ENCODE data around the gene ADGRD2.

The ADGRD2 gene

GRCh38 chr9:124442826-124443225, 7.4 kb upstream of the ADGRD2 start:
- ATAC-seq (replicated peaks) = no peak
- Mint-ChIP-seq H3K27ac (no peak overlapping the region), H3K4me3 (no peak overlapping the region), H3K36me3 (ENCODE audit: insufficient read depth) (no peaks in the 10 kb centered on the region), H3K9me3 (no peaks in the 10 kb centered on the region), H3K4me1 (ENCODE audit: low read depth in 2 of 2) (no peaks in the 10 kb centered on the region), H3K27me3 (peaks cover 30 to 82% of the 10 kb centered on the region in 2 donors)
- no peak for DNase-seq

- DNase-seq (no peak), ATAC-seq (replicated peaks) (no peak)
- Mint-ChIP-seq H3K27me3 (peaks cover 30 to 82% of the 10 kb centered on the region in 2 donors), H3K4me1 (ENCODE audit: low read depth in 2 of 2) (no peaks in the 10 kb centered on the region), H3K4me3 (no peak overlapping the region), H3K9me3 (no peaks in the 10 kb centered on the region), H3K36me3 (ENCODE audit: insufficient read depth) (no peaks in the 10 kb centered on the region), H3K27ac (no peak overlapping the region)
Observed at GRCh38 chr9:124443625-124444024, 6.6 kb upstream of the ADGRD2 start.

- no peaks in the 10 kb centered on the region for H3K9me3 Mint-ChIP-seq
- H3K4me3 Mint-ChIP-seq = no peak overlapping the region
- H3K27me3 Mint-ChIP-seq = peaks cover 30 to 82% of the 10 kb centered on the region in 2 donors
- DNase-seq = no peak
- H3K27ac Mint-ChIP-seq = no peak overlapping the region
- no peaks in the 10 kb centered on the region for H3K4me1 Mint-ChIP-seq (ENCODE audit: low read depth in 2 of 2)
- ATAC-seq (replicated peaks) = no peak
- no peaks in the 10 kb centered on the region for H3K36me3 Mint-ChIP-seq (ENCODE audit: insufficient read depth)
Observed at GRCh38 chr9:124444166-124444565, 6.1 kb upstream of the ADGRD2 start.

- Mint-ChIP-seq H3K4me3 (no peak overlapping the region), H3K9me3 (no peaks in the 10 kb centered on the region), H3K27ac (no peak overlapping the region), H3K36me3 (ENCODE audit: insufficient read depth) (no peaks in the 10 kb centered on the region), H3K27me3 (peaks cover 36 to 82% of the 10 kb centered on the region in 2 donors), H3K4me1 (ENCODE audit: low read depth in 2 of 2) (peaks cover 0 to 4% of the 10 kb centered on the region in 2 donors)
- ATAC-seq (replicated peaks) (no peak), DNase-seq (no peak)
Observed at GRCh38 chr9:124447297-124447661, 3.0 kb upstream of the ADGRD2 start.

- H3K4me1 Mint-ChIP-seq (ENCODE audit: low read depth in 2 of 2) = peaks cover 0 to 4% of the 10 kb centered on the region in 2 donors
- H3K9me3 Mint-ChIP-seq = no peaks in the 10 kb centered on the region
- DNase-seq = no peak
- ATAC-seq (replicated peaks) = no peak
- no peak overlapping the region for H3K4me3 Mint-ChIP-seq
- no peaks in the 10 kb centered on the region for H3K36me3 Mint-ChIP-seq (ENCODE audit: insufficient read depth)
- peaks cover 39 to 88% of the 10 kb centered on the region in 2 donors for H3K27me3 Mint-ChIP-seq
- H3K27ac Mint-ChIP-seq = no peak overlapping the region
Observed at GRCh38 chr9:124448019-124448418, 2.2 kb upstream of the ADGRD2 start.

GRCh38 chr9:124449381-124450151, 685 bp upstream of the ADGRD2 start:
- Mint-ChIP-seq H3K27ac (no peak overlapping the region), H3K4me1 (ENCODE audit: low read depth in 2 of 2) (peaks cover 0 to 4% of the 10 kb centered on the region in 2 donors), H3K4me3 (no peak overlapping the region), H3K36me3 (ENCODE audit: insufficient read depth) (no peaks in the 10 kb centered on the region), H3K27me3 (peaks cover 35 to 77% of the 10 kb centered on the region in 2 donors), H3K9me3 (no peaks in the 10 kb centered on the region)
- DNase-seq (no peak), ATAC-seq (replicated peaks) (no peak)

GRCh38 chr9:124450931-124451661, 845 bp downstream of the ADGRD2 start:
- DNase-seq (no peak), ATAC-seq (replicated peaks) (no peak)
- Mint-ChIP-seq H3K4me1 (ENCODE audit: low read depth in 2 of 2) (peaks cover 0 to 4% of the 10 kb centered on the region in 2 donors), H3K27ac (no peak overlapping the region), H3K9me3 (no peaks in the 10 kb centered on the region), H3K36me3 (ENCODE audit: insufficient read depth) (no peaks in the 10 kb centered on the region), H3K27me3 (peaks cover 35 to 67% of the 10 kb centered on the region in 2 donors), H3K4me3 (no peak overlapping the region)

- no peak for ATAC-seq (replicated peaks)
- H3K36me3 Mint-ChIP-seq (ENCODE audit: insufficient read depth) = no peaks in the 10 kb centered on the region
- peaks cover 30 to 55% of the 10 kb centered on the region in 2 donors for H3K27me3 Mint-ChIP-seq
- DNase-seq = no peak
- no peak overlapping the region for H3K27ac Mint-ChIP-seq
- peaks cover 0 to 4% of the 10 kb centered on the region in 2 donors for H3K4me1 Mint-ChIP-seq (ENCODE audit: low read depth in 2 of 2)
- no peak overlapping the region for H3K4me3 Mint-ChIP-seq
- H3K9me3 Mint-ChIP-seq = no peaks in the 10 kb centered on the region
Observed at GRCh38 chr9:124452326-124452725, 2.1 kb downstream of the ADGRD2 start.

- no peak for DNase-seq
- Mint-ChIP-seq H3K27ac (no peak overlapping the region), H3K9me3 (no peaks in the 10 kb centered on the region), H3K36me3 (ENCODE audit: insufficient read depth) (no peaks in the 10 kb centered on the region), H3K4me3 (no peak overlapping the region), H3K4me1 (ENCODE audit: low read depth in 2 of 2) (peaks cover 0 to 4% of the 10 kb centered on the region in 2 donors), H3K27me3 (peaks cover 29 to 48% of the 10 kb centered on the region in 2 donors)
- ATAC-seq (replicated peaks) = no peak
Observed at GRCh38 chr9:124452841-124453585, 2.8 kb downstream of the ADGRD2 start.

- ATAC-seq (replicated peaks) (no peak), DNase-seq (no peak)
- no peaks in the 10 kb centered on the region for H3K36me3 Mint-ChIP-seq (ENCODE audit: insufficient read depth)
- no peak overlapping the region for H3K4me3 Mint-ChIP-seq
- H3K27me3 Mint-ChIP-seq = peaks cover 29 to 42% of the 10 kb centered on the region in 2 donors
- peaks cover 0 to 4% of the 10 kb centered on the region in 2 donors for H3K4me1 Mint-ChIP-seq (ENCODE audit: low read depth in 2 of 2)
- no peak overlapping the region for H3K27ac Mint-ChIP-seq
- H3K9me3 Mint-ChIP-seq = no peaks in the 10 kb centered on the region
Observed at GRCh38 chr9:124453586-124454191, 3.4 kb downstream of the ADGRD2 start.

- peaks cover 27 to 35% of the 10 kb centered on the region in 2 donors for H3K27me3 Mint-ChIP-seq
- no peaks in the 10 kb centered on the region for H3K9me3 Mint-ChIP-seq
- ATAC-seq (replicated peaks) = no peak
- no peak for DNase-seq
- H3K36me3 Mint-ChIP-seq (ENCODE audit: insufficient read depth) = no peaks in the 10 kb centered on the region
- H3K4me3 Mint-ChIP-seq = no peak overlapping the region
- peaks cover 0 to 4% of the 10 kb centered on the region in 2 donors for H3K4me1 Mint-ChIP-seq (ENCODE audit: low read depth in 2 of 2)
- H3K27ac Mint-ChIP-seq = no peak overlapping the region
Observed at GRCh38 chr9:124454296-124454695, 4.0 kb downstream of the ADGRD2 start.

GRCh38 chr9:124454791-124455443, 4.7 kb downstream of the ADGRD2 start:
- Mint-ChIP-seq H3K4me3 (no peak overlapping the region), H3K27ac (no peak overlapping the region), H3K36me3 (ENCODE audit: insufficient read depth) (no peaks in the 10 kb centered on the region), H3K9me3 (no peaks in the 10 kb centered on the region), H3K4me1 (ENCODE audit: low read depth in 2 of 2) (peaks cover 0 to 4% of the 10 kb centered on the region in 2 donors), H3K27me3 (peaks cover 21 to 29% of the 10 kb centered on the region in 2 donors)
- DNase-seq = no peak
- no peak for ATAC-seq (replicated peaks)

GRCh38 chr9:124455820-124456219, 5.6 kb downstream of the ADGRD2 start:
- Mint-ChIP-seq H3K4me3 (no peak overlapping the region), H3K36me3 (ENCODE audit: insufficient read depth) (no peaks in the 10 kb centered on the region), H3K9me3 (no peaks in the 10 kb centered on the region), H3K4me1 (ENCODE audit: low read depth in 2 of 2) (peaks cover 0 to 1% of the 10 kb centered on the region in 2 donors), H3K27ac (no peak overlapping the region), H3K27me3 (peaks cover 17 to 20% of the 10 kb centered on the region in 2 donors)
- no peak for DNase-seq
- no peak for ATAC-seq (replicated peaks)

Data from effector memory CD8-positive, alpha-beta T cell (primary cell).